GM12878 (cell line): Measurements from ENCODE around the gene KIAA1328. TPM values are rescaled to one million over a fixed set of nuclear protein-coding genes. Genes with fewer than 3 reads are reported as not detected.

Experiments used
- ATAC-seq: fragments of 200-7000 bp; cut with Tn5 transposase; 3 replicates; pipeline ENCODE4 v1.9.1; 2020; ENCODE audit warnings: mild to moderate bottlenecking, moderate library complexity
- BruUV-seq: library from RNA; stranded (reverse); fragments of 400-500 nt; replicated peaks from 2 replicates; lab custom pipeline; 2021; lab: Mats Ljungman, UMichigan
- CTCF ChIA-PET: fragments of 300-600 bp; sonication (Branson Sonifier 250); formaldehyde crosslinking; extraction: SDS; loops from one replicate; lab custom pipeline; 2021; ENCODE audit warnings: inconsistent platforms; lab: Yijun Ruan, JAX
- POLR2A ChIA-PET: fragments of 350-600 bp; formaldehyde crosslinking; extraction: SDS; loops from one replicate; lab custom pipeline; 2021; ENCODE audit warnings: inconsistent platforms; lab: Charles Lee
- RAD21 ChIA-PET: fragments of 300-600 bp; sonication (Branson Sonifier 250); formaldehyde crosslinking; loops from one replicate; lab custom pipeline; 2023; ENCODE audit warnings: antibody characterized with exemption; ENCODE audit not compliant: unreplicated experiment; lab: Charles Lee
- SMC1A ChIA-PET: fragments of 300-600 bp; sonication (Branson Sonifier 250); formaldehyde crosslinking; loops from one replicate; lab custom pipeline; 2023; ENCODE audit not compliant: unreplicated experiment, uncharacterized antibody; lab: Charles Lee
- DNase-seq: peaks from one replicate; pipeline ENCODE4 v3.0.0-alpha.2; 2011; ENCODE audit warnings: low read depth, low spot score
- FAIRE-seq: peaks from 3 replicates; lab custom pipeline; 2011; peaks lifted over from hg19 to GRCh38; lab: Jason Lieb, UNC
- H2AFZ ChIP-seq: 2 replicates; pipeline ENCODE4 v1.6.0; 2011; ENCODE audit warnings: low read depth, low read length, control low read depth; ENCODE audit not compliant: control insufficient read depth
- H3K27ac ChIP-seq: 2 replicates; pipeline ENCODE4 v1.5.1; 2011; ENCODE audit warnings: control low read depth; ENCODE audit not compliant: control insufficient read depth, insufficient read depth
- H3K27me3 ChIP-seq, 2 experiments: replicated peaks in 1 of 2; 2 replicates each; pipeline versions ENCODE4 v1.6.0 to v1.6.1; 2011; ENCODE audit warnings: low read length in 1 of 2; ENCODE audit not compliant: control insufficient read depth in 2 of 2, insufficient read depth in 2 of 2
- H3K36me3 ChIP-seq, 2 experiments: 2 replicates each; pipeline ENCODE4 v1.5.1; 2011; ENCODE audit warnings: low read length in 1 of 2; ENCODE audit not compliant: control insufficient read depth in 2 of 2, insufficient read depth in 2 of 2
- H3K4me1 ChIP-seq: 2 replicates; pipeline ENCODE4 v1.6.1; 2011; ENCODE audit warnings: mild to moderate bottlenecking, low read length, moderate library complexity, mixed read lengths; ENCODE audit not compliant: control insufficient read depth, insufficient read depth
- H3K4me2 ChIP-seq: 2 replicates; pipeline ENCODE4 v1.6.0; 2011; ENCODE audit warnings: control low read depth; ENCODE audit not compliant: control insufficient read depth, insufficient read depth
- H3K4me3 ChIP-seq: fragments of 200-600 bp; sonication (generic); 2 replicates; pipeline ENCODE4 v1.5.1; 2016
- H3K79me2 ChIP-seq: 2 replicates; pipeline ENCODE4 v1.6.0; 2011; ENCODE audit warnings: low read length; ENCODE audit not compliant: control insufficient read depth, insufficient read depth
- H3K9ac ChIP-seq: 2 replicates; pipeline ENCODE4 v1.8.0; 2011; ENCODE audit warnings: low read length, control low read depth, mixed read lengths; ENCODE audit not compliant: control insufficient read depth, insufficient read depth
- H3K9me3 ChIP-seq: replicated peaks from 3 replicates; pipeline ENCODE4 v1.5.1; 2011; ENCODE audit warnings: mild to moderate bottlenecking, low read length; ENCODE audit not compliant: control insufficient read depth, insufficient read depth
- H4K20me1 ChIP-seq: 2 replicates; pipeline ENCODE4 v1.6.0; 2011; ENCODE audit not compliant: control insufficient read depth, insufficient read depth
- CBFB ChIP-seq: IDR thresholded peaks from 2 replicates; pipeline ENCODE4 v1.6.1; 2016; ENCODE audit warnings: antibody characterized with exemption, low read depth
- ESRRA ChIP-seq: IDR thresholded peaks from 2 replicates; pipeline ENCODE4 v1.6.1; 2012; ENCODE audit warnings: mild to moderate bottlenecking, low read length, improper control_type of control experiment
- JUNB ChIP-seq: IDR thresholded peaks from 2 replicates; pipeline ENCODE4 v1.6.1; 2016; ENCODE audit warnings: antibody characterized with exemption, mild to moderate bottlenecking
- KLF5 ChIP-seq: fragments of 450-650 bp; IDR thresholded peaks from 2 replicates; pipeline ENCODE4 v1.6.1; 2014; ENCODE audit warnings: mild to moderate bottlenecking; ENCODE audit not compliant: partially characterized antibody
- RB1 ChIP-seq: fragments of 450-650 bp; formaldehyde crosslinking; IDR thresholded peaks from 2 replicates; pipeline ENCODE4 v1.6.1; 2017; ENCODE audit warnings: mild to moderate bottlenecking, borderline replicate concordance
- SUPT20H ChIP-seq: IDR thresholded peaks from 2 replicates; pipeline ENCODE4 v1.6.1; 2011; ENCODE audit warnings: low read depth, mild to moderate bottlenecking, low read length, moderate library complexity, borderline replicate concordance; ENCODE audit not compliant: control insufficient read depth
- SUZ12 ChIP-seq: fragments of 200-600 bp; sonication (generic); IDR thresholded peaks from one replicate; pipeline ENCODE4 v1.6.1; 2018; ENCODE audit warnings: antibody characterized with exemption, mild to moderate bottlenecking; ENCODE audit not compliant: unreplicated experiment
- in situ Hi-C: fragments of 300-500 bp; cut with MboI; formaldehyde crosslinking; loops from 9 replicates; pipeline ENCODE4 v1.14.3; 2018; ENCODE audit warnings: mixed read lengths
- intact Hi-C: fragments of 100-400 bp; cut with micrococcal nuclease; formaldehyde crosslinking; loops from one replicate; pipeline ENCODE4 v1.14.2; 2022; ENCODE audit not compliant: unreplicated experiment
- polyA plus RNA-seq, 11 experiments: library from polyadenylated mRNA; depleted of rRNA in 4 of 11; unstranded in 6 of 11; stranded (reverse) in 5 of 11; fragments of >200 nt; fragmentation: Nextera tagmentation in 4 of 11; fragmentation: Illumina TruSeq in 1 of 11; extraction: Ambion mirVana in 4 of 11; extraction: Trizol in 1 of 11; gene quantifications; 1 replicate in 1 of 11; 2 replicates in 10 of 11; pipeline versions ENCODE4 v1.2.1 to v1.2.3, GENCODE V29; 2011 to 2016; ENCODE audit warnings: inconsistent platforms in 2 of 11, missing spikeins in 2 of 11, low read depth in 1 of 11
- total RNA-seq, 4 experiments: library from RNA; depleted of rRNA in 3 of 4; stranded (reverse); fragments of >200 nt in 3 of 4; fragmentation: Illumina TruSeq in 1 of 4; extraction: Trizol in 1 of 4; gene quantifications; 2 replicates each; pipeline versions ENCODE4 v1.2.1 to v1.2.3, GENCODE V29; 2013 to 2021
- TF ChIP-seq, protein P1 (sequence below): fragments of 450-650 bp; formaldehyde crosslinking; IDR thresholded peaks from 2 replicates; pipeline ENCODE4 v1.5.0; 2022; ENCODE audit warnings: mild to moderate bottlenecking, missing genetic modification characterization
- TF ChIP-seq, protein P2 (sequence below): IDR thresholded peaks from 2 replicates; pipeline ENCODE4 v1.6.1; 2011; ENCODE audit warnings: borderline replicate concordance, low read depth, mild to moderate bottlenecking, moderate library complexity, mixed read lengths, low read length; ENCODE audit not compliant: insufficient read depth; ENCODE audit errors: extremely low read length
- TF ChIP-seq, protein P3 (sequence below): fragments of 450-650 bp; IDR thresholded peaks from 2 replicates; pipeline ENCODE4 v1.6.1; 2016; ENCODE audit warnings: mild to moderate bottlenecking

Gene KIAA1328
- total and polyA plus RNA-seq, 10 of the 15 experiments (the other 5 are each of a cell fraction or from before 2014, with no cell fraction given) = 3.1 to 7.1 (median 4.6) TPM

DNA sequence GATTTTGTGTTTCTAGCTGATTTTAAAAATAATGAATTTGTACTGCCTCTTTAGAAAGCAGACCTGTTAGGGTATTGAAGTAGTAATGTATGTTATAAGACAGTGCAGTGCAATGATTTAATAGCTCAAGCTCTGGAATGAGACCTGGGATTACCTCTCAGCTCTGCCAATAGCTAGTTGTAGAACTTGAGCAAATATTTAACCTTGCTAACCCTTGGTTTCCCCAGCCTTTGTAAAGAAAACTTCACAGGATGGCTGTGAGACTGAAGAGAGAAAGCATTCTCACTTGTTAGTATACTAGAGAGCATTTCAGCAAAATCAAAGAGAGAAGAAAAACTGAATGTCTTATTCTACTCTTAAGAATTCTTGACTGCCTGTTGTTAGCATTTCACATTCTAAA is 293.9 kb downstream of the KIAA1328 start:
- H3K9ac ChIP-seq = no peak overlapping the region
- no peak overlapping the region for H3K27ac ChIP-seq
- ChIA-PET RAD21 (no interaction called here), POLR2A (no interaction called here), CTCF (no interaction called here), SMC1A (interaction anchor here (1.3 kb wide), 1 partner anchor 14 kb away, joined by 5 read pairs; no protein-coding TSS in a partner anchor)
- no peaks in the 10 kb centered on the region for H3K4me1 ChIP-seq
- no peaks in the 10 kb centered on the region; the same call in 2 of the 3 replicates for H3K9me3 ChIP-seq
- H4K20me1 ChIP-seq = no peaks in the 10 kb centered on the region
- H3K27me3 ChIP-seq = no peaks in the 10 kb centered on the region
- ATAC-seq (no peak), FAIRE-seq (no peak), DNase-seq (no peak)
- intact Hi-C loops = no loop called here
- BruUV-seq = no TSS peak
- no peaks in the 10 kb centered on the region for H3K36me3 ChIP-seq
- H3K4me2 ChIP-seq = no peak overlapping the region
- no peaks in the 10 kb centered on the region for H3K79me2 ChIP-seq
- in situ Hi-C loops = no loop called here
- no peak overlapping the region for H3K4me3 ChIP-seq
- H2AFZ ChIP-seq = no peak overlapping the region
- TF ChIP-seq JUNB (no peak), RB1 (no peak), SUPT20H (no peak), SUZ12 (no peak), ESRRA (no peak), KLF5 (no peak), CBFB (no peak)
- TF ChIP-seq, protein P1, sequence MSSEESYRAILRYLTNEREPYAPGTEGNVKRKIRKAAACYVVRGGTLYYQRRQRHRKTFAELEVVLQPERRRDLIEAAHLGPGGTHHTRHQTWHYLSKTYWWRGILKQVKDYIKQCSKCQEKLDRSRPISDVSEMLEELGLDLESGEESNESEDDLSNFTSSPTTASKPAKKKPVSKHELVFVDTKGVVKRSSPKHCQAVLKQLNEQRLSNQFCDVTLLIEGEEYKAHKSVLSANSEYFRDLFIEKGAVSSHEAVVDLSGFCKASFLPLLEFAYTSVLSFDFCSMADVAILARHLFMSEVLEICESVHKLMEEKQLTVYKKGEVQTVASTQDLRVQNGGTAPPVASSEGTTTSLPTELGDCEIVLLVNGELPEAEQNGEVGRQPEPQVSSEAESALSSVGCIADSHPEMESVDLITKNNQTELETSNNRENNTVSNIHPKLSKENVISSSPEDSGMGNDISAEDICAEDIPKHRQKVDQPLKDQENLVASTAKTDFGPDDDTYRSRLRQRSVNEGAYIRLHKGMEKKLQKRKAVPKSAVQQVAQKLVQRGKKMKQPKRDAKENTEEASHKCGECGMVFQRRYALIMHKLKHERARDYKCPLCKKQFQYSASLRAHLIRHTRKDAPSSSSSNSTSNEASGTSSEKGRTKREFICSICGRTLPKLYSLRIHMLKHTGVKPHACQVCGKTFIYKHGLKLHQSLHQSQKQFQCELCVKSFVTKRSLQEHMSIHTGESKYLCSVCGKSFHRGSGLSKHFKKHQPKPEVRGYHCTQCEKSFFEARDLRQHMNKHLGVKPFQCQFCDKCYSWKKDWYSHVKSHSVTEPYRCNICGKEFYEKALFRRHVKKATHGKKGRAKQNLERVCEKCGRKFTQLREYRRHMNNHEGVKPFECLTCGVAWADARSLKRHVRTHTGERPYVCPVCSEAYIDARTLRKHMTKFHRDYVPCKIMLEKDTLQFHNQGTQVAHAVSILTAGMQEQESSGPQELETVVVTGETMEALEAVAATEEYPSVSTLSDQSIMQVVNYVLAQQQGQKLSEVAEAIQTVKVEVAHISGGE (CRISPR knock-in tag) = no peak
- TF ChIP-seq, protein P2, sequence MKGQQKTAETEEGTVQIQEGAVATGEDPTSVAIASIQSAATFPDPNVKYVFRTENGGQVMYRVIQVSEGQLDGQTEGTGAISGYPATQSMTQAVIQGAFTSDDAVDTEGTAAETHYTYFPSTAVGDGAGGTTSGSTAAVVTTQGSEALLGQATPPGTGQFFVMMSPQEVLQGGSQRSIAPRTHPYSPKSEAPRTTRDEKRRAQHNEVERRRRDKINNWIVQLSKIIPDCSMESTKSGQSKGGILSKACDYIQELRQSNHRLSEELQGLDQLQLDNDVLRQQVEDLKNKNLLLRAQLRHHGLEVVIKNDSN = no peak
- TF ChIP-seq, protein P3, sequence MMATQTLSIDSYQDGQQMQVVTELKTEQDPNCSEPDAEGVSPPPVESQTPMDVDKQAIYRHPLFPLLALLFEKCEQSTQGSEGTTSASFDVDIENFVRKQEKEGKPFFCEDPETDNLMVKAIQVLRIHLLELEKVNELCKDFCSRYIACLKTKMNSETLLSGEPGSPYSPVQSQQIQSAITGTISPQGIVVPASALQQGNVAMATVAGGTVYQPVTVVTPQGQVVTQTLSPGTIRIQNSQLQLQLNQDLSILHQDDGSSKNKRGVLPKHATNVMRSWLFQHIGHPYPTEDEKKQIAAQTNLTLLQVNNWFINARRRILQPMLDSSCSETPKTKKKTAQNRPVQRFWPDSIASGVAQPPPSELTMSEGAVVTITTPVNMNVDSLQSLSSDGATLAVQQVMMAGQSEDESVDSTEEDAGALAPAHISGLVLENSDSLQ = no peak
